Mammary epithelial cell (primary cell): ENCODE data around the gene PRKN.

Experiments used
- CTCF ChIP-seq, 2 donors: IDR thresholded peaks in 1 of 2; conservative IDR thresholded peaks in 1 of 2; 2 replicates each; pipeline ENCODE4 v1.5.1; 2011 to 2012; ENCODE audit warnings: inconsistent platforms in 2 of 2, low read length in 2 of 2, mild to moderate bottlenecking in 2 of 2, control low read depth in 1 of 2, low read depth in 1 of 2; ENCODE audit not compliant: insufficient read depth in 1 of 2; ENCODE audit errors: extremely low read depth in 1 of 2
- EZH2 ChIP-seq: IDR thresholded peaks from 2 replicates; pipeline ENCODE4 v1.6.1; 2012; ENCODE audit warnings: low read length, inconsistent platforms, borderline replicate concordance

GRCh38 chr6:161835500-161836215 is 891.9 kb downstream of the PRKN start:
- TF ChIP-seq EZH2 (no peak), CTCF (conservative IDR thresholded peaks at IDR 0.05 in 1 of 2, IDR thresholded peaks at IDR 0.05 in 1 of 2; ENCODE audit: extremely low read depth in 1 of 2, insufficient read depth in 1 of 2, low read depth in 1 of 2, low read length in 2 of 2) (no peak)
